GM21367 (cell line): Measurements from ENCODE around the gene SGPL1.

Experiments used
- ATAC-seq: cut with Tn5 transposase; IDR thresholded peaks from one replicate; pipeline ENCODE4 v1.9.1; 2021; ENCODE audit not compliant: unreplicated experiment

SGPL1 gene

GRCh38 chr10:70807556-70807955, 8.2 kb upstream of the SGPL1 start:
- ATAC-seq: no peak

- ATAC-seq: no peak
These were observed 6.6 kb upstream of the SGPL1 start for GRCh38 chr10:70809011-70809611.

GRCh38 chr10:70809726-70810125, 6.0 kb upstream of the SGPL1 start:
- no peak for ATAC-seq

GRCh38 chr10:70810967-70811366, 4.8 kb upstream of the SGPL1 start:
- ATAC-seq: no peak

- no peak for ATAC-seq
These were observed 3.9 kb upstream of the SGPL1 start for GRCh38 chr10:70811881-70812280.

GRCh38 chr10:70812814-70813213, 2.9 kb upstream of the SGPL1 start:
- ATAC-seq: no peak

- ATAC-seq: no peak
These were observed 1.6 kb upstream of the SGPL1 start for GRCh38 chr10:70814126-70814525.

DNA sequence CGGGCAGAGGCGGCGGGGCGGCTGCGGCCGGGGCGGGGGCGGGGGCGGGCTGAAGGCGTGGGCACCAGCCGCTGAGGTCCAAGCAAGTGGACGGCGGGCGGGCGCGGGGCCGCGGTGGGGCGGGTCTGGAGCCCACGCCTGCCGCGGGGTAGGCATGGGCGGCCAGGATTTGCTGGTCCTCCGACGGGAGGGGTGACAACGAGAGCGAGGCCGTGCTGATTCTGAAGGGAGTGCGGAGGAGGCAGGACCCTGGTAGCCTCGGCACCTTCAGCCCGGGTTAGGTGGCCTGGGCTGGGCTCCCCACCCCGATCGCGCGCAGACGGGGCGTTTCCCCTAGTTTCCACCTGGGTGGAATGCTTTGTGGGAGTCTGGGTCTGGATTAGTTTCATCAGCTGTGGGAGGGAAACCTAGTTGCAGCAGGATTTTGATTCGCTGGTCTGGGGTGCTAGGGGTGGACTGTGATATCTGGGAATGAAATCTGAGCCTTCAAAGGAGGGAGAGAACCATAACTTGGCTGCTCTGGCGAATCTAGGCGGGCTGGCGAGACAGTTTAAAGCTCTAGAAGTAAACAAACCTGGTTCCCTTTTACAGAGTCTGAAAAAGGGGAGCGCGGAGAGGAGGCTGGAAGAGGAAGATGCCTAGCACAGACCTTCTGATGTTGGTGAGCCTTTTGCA, 609 bp downstream of the SGPL1 start:
- ATAC-seq: peak; percentile 34

GRCh38 chr10:70820976-70821750, 5.4 kb downstream of the SGPL1 start:
- ATAC-seq: no peak

GRCh38 chr10:70822076-70822820, 6.5 kb downstream of the SGPL1 start:
- ATAC-seq: no peak

- ATAC-seq: no peak
These were observed 11.5 kb downstream of the SGPL1 start for GRCh38 chr10:70827086-70827757.

DNA sequence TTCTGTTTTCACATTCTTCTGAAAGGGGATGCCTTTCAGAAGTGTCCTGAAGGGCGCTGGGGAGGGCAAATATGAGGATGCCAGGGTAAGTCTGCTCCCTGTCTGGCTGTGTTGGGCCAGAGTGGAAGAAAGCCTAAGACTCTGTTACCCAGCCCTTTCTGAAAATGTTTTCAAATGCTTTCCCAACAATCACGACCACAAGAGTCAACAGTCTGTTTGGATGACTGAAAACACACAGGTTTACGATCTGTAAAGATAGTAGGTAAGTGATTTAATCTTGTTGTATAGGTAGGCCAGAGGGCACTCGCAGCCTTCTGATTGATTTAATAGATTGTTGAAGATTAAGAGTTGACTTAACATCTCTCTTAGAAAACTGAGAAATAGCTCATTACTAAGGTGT, 13.2 kb downstream of the SGPL1 start:
- no peak for ATAC-seq

GRCh38 chr10:70829543-70829942, 13.8 kb downstream of the SGPL1 start:
- ATAC-seq: no peak

DNA sequence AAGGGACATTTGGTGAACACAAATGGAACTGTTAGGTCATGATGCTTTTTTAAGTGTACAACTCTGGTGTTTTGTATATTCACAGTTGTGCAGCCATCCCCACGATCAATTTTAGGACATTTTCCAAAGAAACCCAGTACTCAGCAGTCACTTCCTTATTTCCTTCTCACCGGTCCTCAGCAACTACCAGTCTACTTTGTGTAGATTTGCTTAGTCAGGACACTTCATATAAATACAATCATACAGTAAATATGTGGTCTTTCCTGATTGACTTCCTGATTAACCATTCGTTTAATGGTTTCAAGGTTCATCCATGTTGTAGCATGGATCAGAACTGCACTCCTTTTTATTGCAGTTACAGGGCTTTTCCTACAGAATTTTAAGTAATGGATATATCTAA, 14.4 kb downstream of the SGPL1 start:
- no peak for ATAC-seq

- ATAC-seq: no peak
These were observed 16.5 kb downstream of the SGPL1 start for GRCh38 chr10:70832221-70832620.

- ATAC-seq: no peak
These were observed 17.2 kb downstream of the SGPL1 start for GRCh38 chr10:70832852-70833528.

- ATAC-seq: no peak
These were observed 17.9 kb downstream of the SGPL1 start for GRCh38 chr10:70833601-70834000.

DNA sequence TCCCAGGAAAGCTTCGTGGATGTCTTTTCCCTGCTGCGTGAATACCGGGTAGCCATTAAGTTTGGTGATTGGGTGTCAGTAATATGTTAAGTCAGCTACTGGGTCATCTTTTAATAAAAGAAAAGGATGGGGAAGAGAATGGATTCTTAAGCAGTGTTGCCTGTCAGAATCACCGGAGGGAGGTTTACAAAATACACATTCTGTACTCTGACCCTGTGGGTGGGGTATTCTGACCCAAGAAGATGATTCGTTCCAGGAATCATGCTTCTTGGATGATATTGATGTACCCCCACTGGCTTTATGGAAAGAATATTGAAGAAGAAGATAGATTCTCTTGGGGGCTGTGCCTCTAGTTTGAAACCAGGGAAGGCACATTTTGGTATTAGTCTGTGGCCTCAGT, 18.3 kb downstream of the SGPL1 start:
- no peak for ATAC-seq

DNA sequence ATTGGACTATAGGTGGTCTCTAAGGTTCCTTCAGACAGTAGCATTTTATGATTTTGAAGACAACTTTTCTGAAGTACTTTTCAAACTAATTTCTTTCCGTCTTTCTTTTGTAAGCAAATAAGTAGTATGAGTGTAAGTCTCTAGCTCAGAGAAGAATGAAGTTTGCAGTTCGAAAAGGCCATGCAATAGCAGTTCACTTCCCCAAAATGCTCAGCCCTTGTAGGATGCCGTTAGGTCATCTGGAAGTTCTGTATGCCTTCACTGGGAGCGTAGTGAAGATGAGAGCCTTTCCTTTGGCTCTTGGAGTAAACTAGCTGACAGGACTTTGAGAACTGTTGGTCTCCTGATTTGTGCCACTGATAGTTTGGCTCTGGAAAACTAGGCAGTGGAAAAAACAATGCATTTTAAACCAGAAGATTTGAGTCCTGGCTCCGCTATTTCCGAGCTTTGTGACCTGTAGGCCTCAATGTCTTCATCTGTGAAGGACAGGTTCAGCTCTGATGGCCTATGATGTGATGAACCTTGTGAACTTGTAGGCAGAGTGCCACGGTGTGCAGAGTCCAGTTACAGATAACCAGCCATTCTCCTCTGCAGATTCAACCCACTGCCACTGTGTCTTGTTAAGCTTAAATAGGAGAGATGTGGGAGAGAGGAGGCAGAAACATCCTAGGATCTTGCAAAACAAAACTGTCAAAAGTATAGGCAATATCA, 18.8 kb downstream of the SGPL1 start:
- no peak for ATAC-seq

- no peak for ATAC-seq
These were observed 20.6 kb downstream of the SGPL1 start for GRCh38 chr10:70836319-70836718.
